Activated naive CD4-positive, alpha-beta T cell treated with anti-CD3 and anti-CD28 coated beads for 36 hours (primary cell): ENCODE data around the gene IL17REL. TPM values are rescaled to one million over a fixed set of nuclear protein-coding genes. Genes with fewer than 3 reads are reported as not detected.
"Not testable (repeated sequence)": the region's sequence is repeated elsewhere in the genome, so short reads cannot be mapped to it uniquely, and the experiment has no call there.

Experiments
- CTCF ChIA-PET: fragments of 350-600 bp; sonication (Branson Sonifier 250); formaldehyde crosslinking; loops from one replicate; lab custom pipeline; 2021; ENCODE audit warnings: antibody characterized with exemption; lab: Charles Lee
- DNase-seq: peaks from one replicate; pipeline ENCODE4 v3.0.0-alpha.2; 2020
- H3K27ac Mint-ChIP-seq: one replicate; pipeline ENCODE4 v1.8.0; 2021; ENCODE audit warnings: mild to moderate bottlenecking, mixed read lengths
- H3K27me3 Mint-ChIP-seq: one replicate; pipeline ENCODE4 v1.8.0; 2021; ENCODE audit warnings: low read depth, mixed read lengths
- H3K36me3 Mint-ChIP-seq: one replicate; pipeline ENCODE4 v1.8.0; 2021; ENCODE audit warnings: low read depth, mixed read lengths
- H3K4me1 Mint-ChIP-seq: one replicate; pipeline ENCODE4 v1.8.0; 2021; ENCODE audit warnings: low read depth, mixed read lengths
- H3K4me3 Mint-ChIP-seq: one replicate; pipeline ENCODE4 v1.8.0; 2021; ENCODE audit warnings: mild to moderate bottlenecking, moderate library complexity, mixed read lengths
- H3K9me3 Mint-ChIP-seq: one replicate; pipeline ENCODE4 v1.8.0; 2021; ENCODE audit warnings: mixed read lengths
- intact Hi-C: fragments of 100-400 bp; cut with micrococcal nuclease; formaldehyde crosslinking; loops from one replicate; pipeline ENCODE4 v1.15.1; 2023
- total RNA-seq, 2 experiments: library from RNA; stranded (reverse); gene quantifications; one replicate each; pipeline ENCODE4 v1.2.3, GENCODE V29; 2021

The IL17REL gene
- total RNA-seq, 2 experiments from 2014 or later, result 0.12 to 0.15 TPM

- Mint-ChIP-seq H3K27me3 (peaks cover 6% of the 10 kb centered on the region), H3K27ac (peak overlapping the region; percentile 53), H3K9me3 (peaks cover 14% of the 10 kb centered on the region), H3K36me3 (peaks cover 4% of the 10 kb centered on the region), H3K4me3 (no peak overlapping the region), H3K4me1 (peaks cover 6% of the 10 kb centered on the region)
- DNase-seq, result no peak
- intact Hi-C loops, result no loop called here
- CTCF ChIA-PET, result interaction anchor here (1.7 to 5.6 kb wide), 5 partner anchors 12 to 64 kb away, joined by 10 to 68 read pairs (median 22); no protein-coding TSS in a partner anchor
Measured at GRCh38 chr22:49995041-49995360, 17.6 kb downstream of the IL17REL start.

GRCh38 chr22:49994361-49995040, 18.1 kb downstream of the IL17REL start:
- H3K27me3 Mint-ChIP-seq, result peaks cover 6% of the 10 kb centered on the region
- peaks cover 6% of the 10 kb centered on the region for H3K4me1 Mint-ChIP-seq
- H3K36me3 Mint-ChIP-seq, result peaks cover 4% of the 10 kb centered on the region
- DNase-seq, result peak; percentile 3
- H3K4me3 Mint-ChIP-seq, result no peak overlapping the region
- peaks cover 15% of the 10 kb centered on the region for H3K9me3 Mint-ChIP-seq
- H3K27ac Mint-ChIP-seq, result no peak overlapping the region
- CTCF ChIA-PET, result interaction anchor here (1.1 to 5.6 kb wide), 9 partner anchors 8 to 64 kb away, joined by 3 to 68 read pairs (median 10); no protein-coding TSS in a partner anchor
- intact Hi-C loops, result no loop called here

GRCh38 chr22:49993649-49994360, 18.8 kb downstream of the IL17REL start:
- CTCF ChIA-PET, result interaction anchor here (1.1 to 5.6 kb wide), 12 partner anchors 9 to 68 kb away, joined by 3 to 68 read pairs (median 10); no protein-coding TSS in a partner anchor
- Mint-ChIP-seq H3K4me1 (peaks cover 4% of the 10 kb centered on the region), H3K36me3 (peaks cover 4% of the 10 kb centered on the region), H3K9me3 (peaks cover 17% of the 10 kb centered on the region), H3K4me3 (no peak overlapping the region), H3K27ac (peak overlapping the region; percentile 19), H3K27me3 (peaks cover 2% of the 10 kb centered on the region)
- DNase-seq, result no peak
- intact Hi-C loops, result loop anchor here (1.0 to 2.0 kb wide), 4 partner anchors 15 to 227 kb away; no protein-coding TSS in a partner anchor

- H3K4me1 Mint-ChIP-seq, result peaks cover 4% of the 10 kb centered on the region
- no peak overlapping the region for H3K4me3 Mint-ChIP-seq
- H3K9me3 Mint-ChIP-seq, result peaks cover 17% of the 10 kb centered on the region
- peak; percentile 85 for DNase-seq
- no peaks in the 10 kb centered on the region for H3K27me3 Mint-ChIP-seq
- CTCF ChIA-PET, result interaction anchor here (0.7 to 5.6 kb wide), 14 partner anchors 9 to 67 kb away, joined by 3 to 68 read pairs (median 8); no protein-coding TSS in a partner anchor
- intact Hi-C loops, result loop anchor here (1.0 to 2.0 kb wide), 4 partner anchors 14 to 226 kb away; no protein-coding TSS in a partner anchor
- peak overlapping the region; percentile 19 for H3K27ac Mint-ChIP-seq
- H3K36me3 Mint-ChIP-seq, result peaks cover 4% of the 10 kb centered on the region
Measured at GRCh38 chr22:49992921-49993648, 19.5 kb downstream of the IL17REL start.

GRCh38 chr22:49991907-49992533, 20.5 kb downstream of the IL17REL start:
- H3K36me3 Mint-ChIP-seq, result peaks cover 4% of the 10 kb centered on the region
- H3K27ac Mint-ChIP-seq, result no peak overlapping the region
- H3K27me3 Mint-ChIP-seq, result no peaks in the 10 kb centered on the region
- H3K4me1 Mint-ChIP-seq, result peaks cover 4% of the 10 kb centered on the region
- intact Hi-C loops, result loop anchor here (2.0 kb wide), 1 partner anchor 13 kb away; no protein-coding TSS in a partner anchor
- H3K4me3 Mint-ChIP-seq, result no peak overlapping the region
- peaks cover 19% of the 10 kb centered on the region for H3K9me3 Mint-ChIP-seq
- DNase-seq, result no peak
- CTCF ChIA-PET, result interaction anchor here (0.7 to 5.6 kb wide), 9 partner anchors 9 to 66 kb away, joined by 3 to 68 read pairs (median 9); no protein-coding TSS in a partner anchor

- intact Hi-C loops, result no loop called here
- Mint-ChIP-seq H3K9me3 (peaks cover 28% of the 10 kb centered on the region), H3K36me3 (peaks cover 4% of the 10 kb centered on the region), H3K27ac (no peak overlapping the region), H3K27me3 (no peaks in the 10 kb centered on the region), H3K4me3 (no peak overlapping the region), H3K4me1 (peaks cover 4% of the 10 kb centered on the region)
- DNase-seq, result no peak
- CTCF ChIA-PET, result interaction anchor here (1.0 to 2.3 kb wide), 4 partner anchors 9 to 40 kb away, joined by 3 to 9 read pairs (median 6); no protein-coding TSS in a partner anchor
Measured at GRCh38 chr22:49991167-49991566, 21.4 kb downstream of the IL17REL start.

- H3K36me3 Mint-ChIP-seq, DNase-seq, intact Hi-C loops, H3K27me3 Mint-ChIP-seq, H3K4me3 Mint-ChIP-seq, H3K4me1 Mint-ChIP-seq, H3K27ac Mint-ChIP-seq: not testable (repeated sequence)
- CTCF ChIA-PET, result interaction anchor here (1.1 to 1.3 kb wide), 2 partner anchors 41 to 60 kb away, joined by 4 to 7 read pairs; no protein-coding TSS in a partner anchor
- peaks cover 41% of the 10 kb centered on the region for H3K9me3 Mint-ChIP-seq
Measured at GRCh38 chr22:49989826-49990225, 22.7 kb downstream of the IL17REL start.

- DNase-seq, result no peak
- CTCF ChIA-PET, result interaction anchor here (0.7 kb wide), 1 partner anchor 50 kb away, joined by 3 read pairs; no protein-coding TSS in a partner anchor
- Mint-ChIP-seq H3K4me3 (no peak overlapping the region), H3K9me3 (peaks cover 42% of the 10 kb centered on the region), H3K27ac (no peak overlapping the region), H3K27me3 (peaks cover 4% of the 10 kb centered on the region), H3K4me1 (peaks cover 10% of the 10 kb centered on the region), H3K36me3 (peaks cover 4% of the 10 kb centered on the region)
- intact Hi-C loops, result no loop called here
Measured at GRCh38 chr22:49986325-49986724, 26.2 kb downstream of the IL17REL start.

- DNase-seq, result no peak
- Mint-ChIP-seq H3K9me3 (peaks cover 46% of the 10 kb centered on the region), H3K27me3 (peaks cover 4% of the 10 kb centered on the region), H3K4me3 (no peak overlapping the region), H3K27ac (no peak overlapping the region), H3K36me3 (peaks cover 19% of the 10 kb centered on the region), H3K4me1 (peaks cover 26% of the 10 kb centered on the region)
- CTCF ChIA-PET, result interaction anchor here (0.7 to 3.4 kb wide), 7 partner anchors 11 to 58 kb away, joined by 3 to 22 read pairs (median 3); no protein-coding TSS in a partner anchor
- intact Hi-C loops, result no loop called here
Measured at GRCh38 chr22:49983148-49984042, 29.2 kb downstream of the IL17REL start.

GRCh38 chr22:49981799-49982198, 30.8 kb downstream of the IL17REL start:
- peaks cover 26% of the 10 kb centered on the region for H3K36me3 Mint-ChIP-seq
- peaks cover 33% of the 10 kb centered on the region for H3K4me1 Mint-ChIP-seq
- CTCF ChIA-PET, result interaction anchor here (0.8 to 3.4 kb wide), 3 partner anchors 9 to 49 kb away, joined by 3 to 22 read pairs (median 11); no protein-coding TSS in a partner anchor
- H3K27me3 Mint-ChIP-seq, H3K4me3 Mint-ChIP-seq, H3K27ac Mint-ChIP-seq, intact Hi-C loops, DNase-seq: not testable (repeated sequence)
- peaks cover 45% of the 10 kb centered on the region for H3K9me3 Mint-ChIP-seq
